ENCODE results near the gene LENG9. TPM values are rescaled to one million over a fixed set of nuclear protein-coding genes. Genes with fewer than 3 reads are reported as not detected.

LENG9 gene
- total and polyA plus RNA-seq, 2 of the 13 experiments (the other 11 are each of a cell fraction or from before 2014, with no cell fraction given) = 0.75 to 2.9 TPM

- intact Hi-C loops (cut with micrococcal nuclease; ENCODE audit: unreplicated experiment) (no loop called here), in situ Hi-C loops (cut with HindIII; ENCODE audit: extremely low pct_ligation_motif_present, low pct_unique_long_range_greater_than_20kb) (no loop called here)
- Histone ChIP-seq H3K36me3 (replicated peaks in 1 of 2; ENCODE audit: control insufficient read depth in 1 of 2, insufficient read depth in 2 of 2, low read length in 2 of 2) (no peaks in the 10 kb centered on the region), H3K9me3 (ENCODE audit: low read length) (no peaks in the 10 kb centered on the region), H3K4me3 (replicated peaks in 1 of 3; ENCODE audit: insufficient read depth in 1 of 3, low read depth in 2 of 3, low read length in 3 of 3) (no peak overlapping the region), H3K4me1 (ENCODE audit: insufficient read depth, low read length) (peaks cover 16% of the 10 kb centered on the region), H3K9ac (ENCODE audit: insufficient read depth, low read depth, low read length) (no peak overlapping the region), H3K79me2 (ENCODE audit: insufficient read depth, low read length) (no peaks in the 10 kb centered on the region), H3K27me3 (ENCODE audit: control insufficient read depth in 1 of 2, insufficient read depth in 2 of 2, low read length in 2 of 2) (no peaks in the 10 kb centered on the region), H3K4me2 (ENCODE audit: low read depth, low read length) (no peak overlapping the region), H4K20me1 (ENCODE audit: insufficient read depth, low read length) (no peaks in the 10 kb centered on the region), H3K27ac (ENCODE audit: extremely low read length, insufficient read depth, low read length) (no peak overlapping the region), H2AFZ (ENCODE audit: low read length) (no peak overlapping the region)
- FAIRE-seq = no peak
- CTCF ChIA-PET (ENCODE audit: low intra/inter-chr PET ratio, low total read pairs) = no interaction called here
- no peak for DNase-seq (ENCODE audit: low spot score)
- ATAC-seq = no peak
- POLR2A ChIA-PET = no interaction called here
- 40% methylated on average over 10 of the region's 10 CpGs for WGBS (ENCODE audit: low lambda C conversion rate)
- no TSS peak for BruUV-seq (replicated peaks)
- no peak for TF ChIP-seq ZNF275 (CRISPR knock-in tag; IDR thresholded peaks at IDR 0.05; ENCODE audit: borderline replicate concordance)
- no peak for TF ChIP-seq ZNF317 (CRISPR knock-in tag; IDR thresholded peaks at IDR 0.05)
- no peak for TF ChIP-seq ATF7-NPFF (CRISPR knock-in tag; IDR thresholded peaks at IDR 0.05; ENCODE audit: low read depth)
- no peak for TF ChIP-seq ZNF883 (CRISPR knock-in tag; IDR thresholded peaks at IDR 0.05; ENCODE audit: not compliant biosample characterization)
- TF ChIP-seq ZMYM2 (CRISPR knock-in tag; IDR thresholded peaks at IDR 0.05) = no peak
- no peak for TF ChIP-seq ZNF337 (CRISPR knock-in tag; IDR thresholded peaks at IDR 0.05; ENCODE audit: borderline replicate concordance, low read depth)
- TF ChIP-seq BCL3 (CRISPR knock-in tag; IDR thresholded peaks at IDR 0.05) = no peak
- no peak for TF ChIP-seq ZBTB7A (CRISPR knock-in tag; IDR thresholded peaks at IDR 0.05)
- no peak for TF ChIP-seq ZNF280B (CRISPR knock-in tag; IDR thresholded peaks at IDR 0.05; ENCODE audit: borderline replicate concordance)
- TF ChIP-seq NAIF1 (CRISPR knock-in tag; IDR thresholded peaks at IDR 0.05; ENCODE audit: borderline replicate concordance) = no peak
- no peak for TF ChIP-seq ZBTB39 (CRISPR knock-in tag; IDR thresholded peaks at IDR 0.05)
- no peak for TF ChIP-seq E2F5 (CRISPR knock-in tag; conservative IDR thresholded peaks at IDR 0.05)
- TF ChIP-seq FOXC1 (CRISPR knock-in tag; IDR thresholded peaks at IDR 0.05; ENCODE audit: borderline replicate concordance) = no peak
- no peak for TF ChIP-seq ZNF724P (CRISPR knock-in tag; IDR thresholded peaks at IDR 0.05; ENCODE audit: borderline replicate concordance)
- no peak for TF ChIP-seq ZNF569 (CRISPR knock-in tag; IDR thresholded peaks at IDR 0.05; ENCODE audit: borderline replicate concordance)
- TF ChIP-seq NFE2L1 (CRISPR knock-in tag; IDR thresholded peaks at IDR 0.05; ENCODE audit: borderline replicate concordance) = no peak
- no peak for TF ChIP-seq KLF16 (CRISPR knock-in tag; IDR thresholded peaks at IDR 0.05)
- no peak for TF ChIP-seq ZNF879 (CRISPR knock-in tag; IDR thresholded peaks at IDR 0.05)
These were observed 42.5 kb upstream of the LENG9 start for GRCh38 chr19:54506079-54506478.

All from HepG2 (cell line).